ENCODE measurements around the gene TIE1.

GRCh38 chr1:43293176-43293575 lies 7.6 kb upstream of the TIE1 start:
- no peak for TF ChIP-seq EZH2 (IDR thresholded peaks at IDR 0.05; ENCODE audit: insufficient read depth, poor library complexity, severe bottlenecking)
- TF ChIP-seq EZH2phosphoT487 (IDR thresholded peaks at IDR 0.05; ENCODE audit: insufficient read depth, low read depth): no peak
